Measurements from ENCODE around the gene SRD5A2.
A peak's percentile ranks its signal among the peaks of the same experiment; 100 is the strongest.
"Not testable (repeated sequence)": the region's sequence is repeated elsewhere in the genome, so short reads cannot be mapped to it uniquely, and the experiment has no call there.

DNA sequence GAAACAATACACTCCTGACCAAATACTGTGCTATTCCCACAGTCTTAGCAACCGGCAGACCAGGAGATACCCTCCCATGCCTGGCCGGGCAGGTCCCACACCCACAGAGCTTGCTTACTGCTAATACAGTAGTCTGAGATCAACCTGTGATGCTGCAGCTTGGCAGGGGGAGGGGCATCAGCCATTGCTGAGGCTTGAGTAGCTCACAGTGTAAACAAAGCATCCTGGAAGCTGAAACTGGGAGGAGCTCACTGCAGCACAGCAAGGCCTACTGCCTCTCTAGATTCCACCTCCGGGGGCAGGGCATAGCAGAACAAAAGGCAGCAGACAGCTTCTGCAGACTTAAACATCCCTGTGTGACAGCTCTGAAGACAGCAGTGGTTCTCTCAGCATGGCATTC is 91.4 kb downstream of the SRD5A2 start:
- TF ChIP-seq POLR2AphosphoS5 (IDR thresholded peaks at IDR 0.05; ENCODE audit: low read depth, low read length); POLR2A (IDR thresholded peaks at IDR 0.05; ENCODE audit: control extremely low read depth in 1 of 2, low read depth in 2 of 2, low read length in 2 of 2); JUN (IDR thresholded peaks at IDR 0.05; ENCODE audit: low read depth, low read length); JUND (IDR thresholded peaks at IDR 0.05; ENCODE audit: low read length); EP300 (IDR thresholded peaks at IDR 0.05; ENCODE audit: borderline replicate concordance in 1 of 2, low read depth in 2 of 2, low read length in 2 of 2); ATF3 (IDR thresholded peaks at IDR 0.05; ENCODE audit: insufficient read depth, low read depth, low read length): not testable (repeated sequence)
- TF ChIP-seq, protein P1, sequence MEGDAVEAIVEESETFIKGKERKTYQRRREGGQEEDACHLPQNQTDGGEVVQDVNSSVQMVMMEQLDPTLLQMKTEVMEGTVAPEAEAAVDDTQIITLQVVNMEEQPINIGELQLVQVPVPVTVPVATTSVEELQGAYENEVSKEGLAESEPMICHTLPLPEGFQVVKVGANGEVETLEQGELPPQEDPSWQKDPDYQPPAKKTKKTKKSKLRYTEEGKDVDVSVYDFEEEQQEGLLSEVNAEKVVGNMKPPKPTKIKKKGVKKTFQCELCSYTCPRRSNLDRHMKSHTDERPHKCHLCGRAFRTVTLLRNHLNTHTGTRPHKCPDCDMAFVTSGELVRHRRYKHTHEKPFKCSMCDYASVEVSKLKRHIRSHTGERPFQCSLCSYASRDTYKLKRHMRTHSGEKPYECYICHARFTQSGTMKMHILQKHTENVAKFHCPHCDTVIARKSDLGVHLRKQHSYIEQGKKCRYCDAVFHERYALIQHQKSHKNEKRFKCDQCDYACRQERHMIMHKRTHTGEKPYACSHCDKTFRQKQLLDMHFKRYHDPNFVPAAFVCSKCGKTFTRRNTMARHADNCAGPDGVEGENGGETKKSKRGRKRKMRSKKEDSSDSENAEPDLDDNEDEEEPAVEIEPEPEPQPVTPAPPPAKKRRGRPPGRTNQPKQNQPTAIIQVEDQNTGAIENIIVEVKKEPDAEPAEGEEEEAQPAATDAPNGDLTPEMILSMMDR (IDR thresholded peaks at IDR 0.05; ENCODE audit: control extremely low read depth in 1 of 3, insufficient read depth in 1 of 3, low read depth in 1 of 3, low read length in 3 of 3) = peak in 2 of 3 experiments; percentile 11 to 21; a peak in 2 of 4 replicates
- TF ChIP-seq RBBP5 (IDR thresholded peaks at IDR 0.05; ENCODE audit: borderline replicate concordance, low read depth, low read length) (peak; percentile 77; the same call in 1 of the 2 replicates), SP1 (IDR thresholded peaks at IDR 0.05; ENCODE audit: low read depth, low read length) (0 out of 2 replicates have a peak, but pooled peaks have one; percentile 9), RAD21 (IDR thresholded peaks at IDR 0.05 in 1 of 2, conservative IDR thresholded peaks at IDR 0.05 in 1 of 2; ENCODE audit: low read depth in 2 of 2, low read length in 2 of 2) (peak in 1 of 2 experiments; percentile 14; a peak in 1 of 4 replicates), ASH2L (IDR thresholded peaks at IDR 0.05; ENCODE audit: low read length) (peak; percentile 62)
- TF ChIP-seq, protein P2, sequence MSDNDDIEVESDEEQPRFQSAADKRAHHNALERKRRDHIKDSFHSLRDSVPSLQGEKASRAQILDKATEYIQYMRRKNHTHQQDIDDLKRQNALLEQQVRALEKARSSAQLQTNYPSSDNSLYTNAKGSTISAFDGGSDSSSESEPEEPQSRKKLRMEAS (IDR thresholded peaks at IDR 0.05) = not testable (repeated sequence)

All from H1 (cell line).